ENCODE results near the gene DISC1. TPM values are rescaled to one million over a fixed set of nuclear protein-coding genes. Genes with fewer than 3 reads are reported as not detected.

Gene DISC1
- total RNA-seq, 2 donors from 2014 or later, result 2.9 to 5.8 TPM

GRCh38 chr1:231924180-231924579 is 297.6 kb downstream of the DISC1 start:
- Mint-ChIP-seq H3K9me3 (no peaks in the 10 kb centered on the region), H3K4me1 (ENCODE audit: low read depth) (peaks cover 46% of the 10 kb centered on the region), H3K27me3 (ENCODE audit: low read depth) (no peaks in the 10 kb centered on the region), H3K27ac (no peak overlapping the region), H3K36me3 (ENCODE audit: insufficient read depth in 2 of 2) (no peaks in the 10 kb centered on the region), H3K4me3 (no peak overlapping the region)
- no peak for ATAC-seq (replicated peaks in 1 of 2)
- DNase-seq, result no peak

- Mint-ChIP-seq H3K27ac (no peak overlapping the region), H3K9me3 (no peaks in the 10 kb centered on the region), H3K36me3 (ENCODE audit: insufficient read depth in 2 of 2) (no peaks in the 10 kb centered on the region), H3K4me1 (ENCODE audit: low read depth) (peaks cover 44% of the 10 kb centered on the region), H3K27me3 (ENCODE audit: low read depth) (no peaks in the 10 kb centered on the region), H3K4me3 (no peak overlapping the region)
- ATAC-seq (replicated peaks in 1 of 2), result no peak
- no peak for DNase-seq
These were observed 299.3 kb downstream of the DISC1 start for GRCh38 chr1:231925864-231926263.

- Mint-ChIP-seq H3K36me3 (ENCODE audit: insufficient read depth in 2 of 2) (no peaks in the 10 kb centered on the region), H3K9me3 (no peaks in the 10 kb centered on the region)
- ATAC-seq (replicated peaks in 1 of 2), result peak; percentile 44 to 65
These were observed 299.8 kb downstream of the DISC1 start for GRCh38 chr1:231926340-231926739.

GRCh38 chr1:231926933-231927332 is 300.3 kb downstream of the DISC1 start:
- no peaks in the 10 kb centered on the region for H3K9me3 Mint-ChIP-seq
- H3K4me3 Mint-ChIP-seq, result no peak overlapping the region
- no peak for ATAC-seq (replicated peaks in 1 of 2)

More at GRCh38 chr1:231926340-231926739, 299.8 kb downstream of the DISC1 start:
- H3K4me3 Mint-ChIP-seq, result no peak overlapping the region
- no peak overlapping the region for H3K27ac Mint-ChIP-seq
- H3K27me3 Mint-ChIP-seq (ENCODE audit: low read depth), result no peaks in the 10 kb centered on the region
- H3K4me1 Mint-ChIP-seq (ENCODE audit: low read depth), result peaks cover 44% of the 10 kb centered on the region
- DNase-seq, result peak in 1 of 2 donors; percentile 5

GRCh38 chr1:231927431-231927830 is 300.8 kb downstream of the DISC1 start:
- Mint-ChIP-seq H3K27ac (no peak overlapping the region), H3K9me3 (no peaks in the 10 kb centered on the region), H3K36me3 (ENCODE audit: insufficient read depth in 2 of 2) (no peaks in the 10 kb centered on the region), H3K4me1 (ENCODE audit: low read depth) (peaks cover 35% of the 10 kb centered on the region), H3K4me3 (no peak overlapping the region), H3K27me3 (ENCODE audit: low read depth) (no peaks in the 10 kb centered on the region)
- ATAC-seq (replicated peaks in 1 of 2) (no peak), DNase-seq (no peak)

More at GRCh38 chr1:231926933-231927332, 300.3 kb downstream of the DISC1 start:
- peaks cover 40% of the 10 kb centered on the region for H3K4me1 Mint-ChIP-seq (ENCODE audit: low read depth)
- H3K36me3 Mint-ChIP-seq (ENCODE audit: insufficient read depth in 2 of 2), result no peaks in the 10 kb centered on the region
- DNase-seq, result no peak
- H3K27ac Mint-ChIP-seq, result no peak overlapping the region
- no peaks in the 10 kb centered on the region for H3K27me3 Mint-ChIP-seq (ENCODE audit: low read depth)

GRCh38 chr1:231929311-231929710 is 302.7 kb downstream of the DISC1 start:
- DNase-seq (no peak), ATAC-seq (replicated peaks in 1 of 2) (no peak)
- H3K27me3 Mint-ChIP-seq (ENCODE audit: low read depth), result no peaks in the 10 kb centered on the region
- H3K4me1 Mint-ChIP-seq (ENCODE audit: low read depth), result peaks cover 25% of the 10 kb centered on the region
- no peak overlapping the region for H3K27ac Mint-ChIP-seq
- no peaks in the 10 kb centered on the region for H3K36me3 Mint-ChIP-seq (ENCODE audit: insufficient read depth in 2 of 2)
- peaks cover 0 to 1% of the 10 kb centered on the region in 2 donors for H3K9me3 Mint-ChIP-seq
- H3K4me3 Mint-ChIP-seq, result no peak overlapping the region

GRCh38 chr1:231930257-231930947 is 303.8 kb downstream of the DISC1 start:
- no peak overlapping the region for H3K27ac Mint-ChIP-seq
- no peak for ATAC-seq (replicated peaks in 1 of 2)

GRCh38 chr1:231931146-231931545 is 304.6 kb downstream of the DISC1 start:
- Mint-ChIP-seq H3K27ac (no peak overlapping the region), H3K4me3 (no peak overlapping the region), H3K36me3 (ENCODE audit: insufficient read depth in 2 of 2) (no peaks in the 10 kb centered on the region), H3K27me3 (ENCODE audit: low read depth) (no peaks in the 10 kb centered on the region), H3K9me3 (peaks cover 0 to 1% of the 10 kb centered on the region in 2 donors), H3K4me1 (ENCODE audit: low read depth) (peaks cover 20% of the 10 kb centered on the region)
- DNase-seq (no peak), ATAC-seq (replicated peaks in 1 of 2) (no peak)

More at GRCh38 chr1:231930257-231930947, 303.8 kb downstream of the DISC1 start:
- H3K27me3 Mint-ChIP-seq (ENCODE audit: low read depth), result no peaks in the 10 kb centered on the region
- DNase-seq, result no peak
- H3K36me3 Mint-ChIP-seq (ENCODE audit: insufficient read depth in 2 of 2), result no peaks in the 10 kb centered on the region
- peak overlapping the region in 1 of 2 donors; percentile 8 for H3K4me3 Mint-ChIP-seq
- H3K4me1 Mint-ChIP-seq (ENCODE audit: low read depth), result peaks cover 24% of the 10 kb centered on the region
- peaks cover 0 to 1% of the 10 kb centered on the region in 2 donors for H3K9me3 Mint-ChIP-seq

- no peak overlapping the region for H3K4me3 Mint-ChIP-seq
- H3K27ac Mint-ChIP-seq, result no peak overlapping the region
- DNase-seq (peak; percentile 18 to 30), ATAC-seq (replicated peaks in 1 of 2) (no peak)
- no peaks in the 10 kb centered on the region for H3K27me3 Mint-ChIP-seq (ENCODE audit: low read depth)
- H3K9me3 Mint-ChIP-seq, result peaks cover 0 to 1% of the 10 kb centered on the region in 2 donors
- H3K36me3 Mint-ChIP-seq (ENCODE audit: insufficient read depth in 2 of 2), result no peaks in the 10 kb centered on the region
- H3K4me1 Mint-ChIP-seq (ENCODE audit: low read depth), result peaks cover 14% of the 10 kb centered on the region
These were observed 305.4 kb downstream of the DISC1 start for GRCh38 chr1:231931846-231932454.

GRCh38 chr1:231933711-231934626 is 307.4 kb downstream of the DISC1 start:
- Mint-ChIP-seq H3K9me3 (peaks cover 0 to 1% of the 10 kb centered on the region in 2 donors), H3K27ac (no peak overlapping the region), H3K4me1 (ENCODE audit: low read depth) (peaks cover 14% of the 10 kb centered on the region), H3K27me3 (ENCODE audit: low read depth) (no peaks in the 10 kb centered on the region), H3K36me3 (ENCODE audit: insufficient read depth in 2 of 2) (no peaks in the 10 kb centered on the region), H3K4me3 (no peak overlapping the region)
- ATAC-seq (replicated peaks in 1 of 2) (no peak), DNase-seq (no peak)

- Mint-ChIP-seq H3K9me3 (peaks cover 0 to 1% of the 10 kb centered on the region in 2 donors), H3K36me3 (ENCODE audit: insufficient read depth in 2 of 2) (no peaks in the 10 kb centered on the region), H3K4me1 (ENCODE audit: low read depth) (peaks cover 8% of the 10 kb centered on the region), H3K4me3 (no peak overlapping the region), H3K27ac (no peak overlapping the region), H3K27me3 (ENCODE audit: low read depth) (no peaks in the 10 kb centered on the region)
- no peak for DNase-seq
- no peak for ATAC-seq (replicated peaks in 1 of 2)
These were observed 308.2 kb downstream of the DISC1 start for GRCh38 chr1:231934797-231935196.

- Mint-ChIP-seq H3K9me3 (peaks cover 0 to 1% of the 10 kb centered on the region in 2 donors), H3K36me3 (ENCODE audit: insufficient read depth in 2 of 2) (no peaks in the 10 kb centered on the region), H3K4me1 (ENCODE audit: low read depth) (no peaks in the 10 kb centered on the region), H3K27ac (no peak overlapping the region), H3K4me3 (no peak overlapping the region), H3K27me3 (ENCODE audit: low read depth) (no peaks in the 10 kb centered on the region)
- ATAC-seq (replicated peaks in 1 of 2) (no peak), DNase-seq (no peak)
These were observed 309.3 kb downstream of the DISC1 start for GRCh38 chr1:231935856-231936255.
